Activated CD4-positive, alpha-beta T cell treated with anti-CD3 and anti-CD28 coated beads, Interleukin-2, amount 10 ng/mL, durations not matched to agents 7 days and 5 days (primary cell): ENCODE measurements around the gene DDX1. TPM values are rescaled to one million over a fixed set of nuclear protein-coding genes. Genes with fewer than 3 reads are reported as not detected.
"Not testable (repeated sequence)": the region's sequence is repeated elsewhere in the genome, so short reads cannot be mapped to it uniquely, and the experiment has no call there.

Source experiments
- CTCF ChIA-PET: fragments of 350-600 bp; sonication (Branson Sonifier 250); formaldehyde crosslinking; loops from one replicate; lab custom pipeline; 2021; ENCODE audit warnings: antibody characterized with exemption; lab: Charles Lee
- POLR2A ChIA-PET: fragments of 350-600 bp; sonication (Branson Sonifier 250); formaldehyde crosslinking; loops from one replicate; lab custom pipeline; 2021; ENCODE audit warnings: antibody characterized with exemption; lab: Charles Lee
- DNase-seq: peaks from one replicate; pipeline ENCODE4 v3.0.0-alpha.2; 2020
- H3K27ac Mint-ChIP-seq: one replicate; pipeline ENCODE4 v1.8.0; 2021; ENCODE audit warnings: mild to moderate bottlenecking, moderate library complexity, mixed read lengths
- H3K27me3 Mint-ChIP-seq: one replicate; pipeline ENCODE4 v1.8.0; 2021; ENCODE audit warnings: mixed read lengths
- H3K36me3 Mint-ChIP-seq: one replicate; pipeline ENCODE4 v1.8.0; 2021; ENCODE audit warnings: low read depth, mixed read lengths
- H3K4me1 Mint-ChIP-seq: one replicate; pipeline ENCODE4 v1.8.0; 2021; ENCODE audit warnings: mixed read lengths
- H3K4me3 Mint-ChIP-seq: one replicate; pipeline ENCODE4 v1.8.0; 2021; ENCODE audit warnings: mild to moderate bottlenecking, moderate library complexity, mixed read lengths
- H3K9me3 Mint-ChIP-seq: one replicate; pipeline ENCODE4 v1.8.0; 2021; ENCODE audit warnings: mixed read lengths
- total RNA-seq, 2 experiments: library from RNA; stranded (reverse); gene quantifications; one replicate each; pipeline ENCODE4 v1.2.3, GENCODE V29; 2021

The DDX1 gene
- total RNA-seq, 2 experiments from 2014 or later = 64.1 to 65.7 TPM

DNA sequence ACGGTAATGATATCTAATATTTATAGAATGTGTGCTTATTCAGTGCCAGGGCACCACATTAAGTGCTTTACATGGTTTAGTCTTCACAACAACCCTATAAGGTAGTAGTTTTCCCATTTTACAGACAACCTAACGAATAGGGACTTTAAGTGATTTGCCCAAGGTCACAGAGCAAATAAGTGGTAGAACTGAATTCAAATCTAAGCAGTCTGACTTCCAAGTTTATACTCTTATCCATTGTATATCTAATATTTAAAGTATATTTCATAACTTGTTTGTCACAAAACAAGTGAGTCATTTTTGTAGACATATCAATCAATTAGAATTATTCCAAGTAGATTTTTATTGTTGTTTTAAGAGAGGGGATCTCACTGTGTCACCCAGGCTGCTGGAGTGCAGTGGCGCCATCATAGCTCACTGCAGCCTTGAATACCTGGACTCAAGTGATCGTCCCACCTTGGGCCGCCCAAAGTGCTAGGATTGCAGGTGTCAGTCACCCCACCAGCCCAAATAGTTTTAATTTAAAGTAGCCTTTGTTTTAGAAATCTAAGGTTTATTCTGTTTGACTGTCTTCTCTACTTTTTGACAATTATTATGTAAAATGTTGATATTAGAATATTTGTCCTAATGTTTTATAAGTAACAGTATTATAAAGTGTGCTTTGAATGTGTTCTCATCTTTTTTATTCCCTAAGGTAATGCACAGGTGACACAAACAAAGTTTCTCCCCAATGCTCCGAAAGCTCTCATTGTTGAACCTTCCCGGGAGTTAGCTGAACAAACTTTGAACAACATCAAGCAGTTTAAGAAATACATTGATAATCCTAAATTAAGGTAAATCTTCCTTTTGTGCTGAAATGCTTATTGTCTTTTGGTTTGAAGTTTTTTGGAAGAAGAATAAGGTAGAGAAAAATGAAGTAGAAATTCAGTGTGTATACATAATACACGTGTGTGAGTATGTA, 15.1 kb downstream of the DDX1 start:
- H3K27ac Mint-ChIP-seq = no peak overlapping the region
- CTCF ChIA-PET = no interaction called here
- no peaks in the 10 kb centered on the region for H3K9me3 Mint-ChIP-seq
- H3K36me3 Mint-ChIP-seq = peaks cover 63% of the 10 kb centered on the region
- H3K27me3 Mint-ChIP-seq = no peaks in the 10 kb centered on the region
- POLR2A ChIA-PET = no interaction called here
- H3K4me1 Mint-ChIP-seq = no peaks in the 10 kb centered on the region
- H3K4me3 Mint-ChIP-seq = no peak overlapping the region
- DNase-seq = no peak

DNA sequence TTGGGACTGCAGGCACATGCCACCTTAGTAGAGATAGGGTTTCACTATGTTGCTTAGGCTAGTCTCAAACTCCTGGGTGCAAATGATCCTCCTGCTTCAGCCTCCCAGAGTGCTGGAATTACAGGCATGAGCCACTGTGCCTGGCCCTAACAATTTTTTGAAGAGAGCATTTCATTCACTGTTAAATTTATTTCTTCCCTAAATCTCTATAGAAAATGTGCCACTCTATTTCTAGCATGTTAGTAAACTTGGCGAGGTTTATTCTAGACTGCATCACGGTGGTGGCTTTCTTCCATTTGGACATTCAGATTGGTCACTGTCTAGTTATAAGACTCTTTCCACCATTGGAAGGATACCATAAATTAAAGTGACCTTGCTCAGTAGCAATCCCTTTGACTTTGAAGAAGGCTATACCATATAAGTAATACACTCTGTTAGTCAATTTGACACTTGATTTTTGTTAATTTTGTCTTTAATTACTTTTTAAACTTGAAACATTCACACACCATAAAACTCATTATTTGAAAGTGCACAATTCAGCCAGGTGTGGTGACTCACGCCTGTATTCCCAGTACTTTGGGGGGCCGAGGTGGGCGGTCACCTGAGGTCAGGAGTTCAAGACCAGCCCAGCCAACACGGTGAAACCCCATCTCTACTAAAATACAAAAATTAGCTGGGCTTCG, 16.2 kb downstream of the DDX1 start:
- no peaks in the 10 kb centered on the region for H3K9me3 Mint-ChIP-seq
- H3K4me3 Mint-ChIP-seq = no peak overlapping the region
- H3K4me1 Mint-ChIP-seq = no peaks in the 10 kb centered on the region
- CTCF ChIA-PET = no interaction called here
- H3K36me3 Mint-ChIP-seq = peaks cover 55% of the 10 kb centered on the region
- POLR2A ChIA-PET = interaction anchor here (0.6 kb wide), 1 partner anchor 14 kb away, joined by 4 read pairs; no protein-coding TSS in a partner anchor
- no peak for DNase-seq
- no peak overlapping the region for H3K27ac Mint-ChIP-seq
- no peaks in the 10 kb centered on the region for H3K27me3 Mint-ChIP-seq

GRCh38 chr2:15608392-15608761, 16.7 kb downstream of the DDX1 start:
- Mint-ChIP-seq H3K4me3 (no peak overlapping the region), H3K4me1 (no peaks in the 10 kb centered on the region), H3K36me3 (peaks cover 55% of the 10 kb centered on the region), H3K27ac (no peak overlapping the region), H3K9me3 (no peaks in the 10 kb centered on the region), H3K27me3 (no peaks in the 10 kb centered on the region)
- CTCF ChIA-PET = interaction anchor here (0.7 kb wide), 1 partner anchor 9 kb away, joined by 4 read pairs; no protein-coding TSS in a partner anchor
- POLR2A ChIA-PET = interaction anchor here (0.6 kb wide), 1 partner anchor 14 kb away, joined by 4 read pairs; no protein-coding TSS in a partner anchor
- DNase-seq = no peak

- Mint-ChIP-seq H3K9me3 (no peaks in the 10 kb centered on the region), H3K4me1 (no peaks in the 10 kb centered on the region), H3K4me3 (no peak overlapping the region), H3K36me3 (peaks cover 54% of the 10 kb centered on the region), H3K27me3 (no peaks in the 10 kb centered on the region), H3K27ac (peak overlapping the region; percentile 17)
- DNase-seq = no peak
- POLR2A ChIA-PET = interaction anchor here (0.7 kb wide), 1 partner anchor 917 kb away, joined by 3 read pairs; no protein-coding TSS in a partner anchor
- CTCF ChIA-PET = interaction anchor here (0.8 kb wide), 1 partner anchor 9 kb away, joined by 4 read pairs; no protein-coding TSS in a partner anchor
Observed at GRCh38 chr2:15609341-15610042, 17.8 kb downstream of the DDX1 start.

DNA sequence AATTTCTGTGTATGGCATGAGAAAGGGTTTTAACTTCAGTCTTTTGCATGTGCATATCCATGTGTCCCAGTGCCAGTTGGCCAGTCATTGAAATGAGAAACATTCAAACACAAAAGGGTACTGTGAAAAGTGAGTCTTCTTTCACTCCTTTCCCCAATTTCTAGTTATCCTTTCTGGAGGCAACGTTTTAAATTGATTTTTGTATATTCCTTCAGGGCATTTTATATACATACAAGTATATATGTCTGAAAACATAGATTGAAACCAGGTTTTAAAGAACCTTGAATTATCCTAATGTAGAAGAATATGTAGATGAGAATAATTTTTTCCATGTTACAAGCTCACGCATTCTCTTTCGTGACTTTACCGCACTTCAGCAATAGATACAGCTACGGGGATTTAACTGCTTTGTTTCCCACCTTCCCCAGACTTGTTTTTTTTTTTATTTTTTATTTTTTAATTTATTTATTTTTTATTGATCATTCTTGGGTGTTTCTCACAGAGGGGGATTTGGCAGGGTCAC, 18.8 kb downstream of the DDX1 start:
- H3K4me1 Mint-ChIP-seq = peaks cover 6% of the 10 kb centered on the region
- peaks cover 51% of the 10 kb centered on the region for H3K36me3 Mint-ChIP-seq
- POLR2A ChIA-PET = no interaction called here
- DNase-seq = no peak
- no peak overlapping the region for H3K4me3 Mint-ChIP-seq
- no peaks in the 10 kb centered on the region for H3K9me3 Mint-ChIP-seq
- H3K27me3 Mint-ChIP-seq = no peaks in the 10 kb centered on the region
- CTCF ChIA-PET = no interaction called here
- H3K27ac Mint-ChIP-seq = no peak overlapping the region

DNA sequence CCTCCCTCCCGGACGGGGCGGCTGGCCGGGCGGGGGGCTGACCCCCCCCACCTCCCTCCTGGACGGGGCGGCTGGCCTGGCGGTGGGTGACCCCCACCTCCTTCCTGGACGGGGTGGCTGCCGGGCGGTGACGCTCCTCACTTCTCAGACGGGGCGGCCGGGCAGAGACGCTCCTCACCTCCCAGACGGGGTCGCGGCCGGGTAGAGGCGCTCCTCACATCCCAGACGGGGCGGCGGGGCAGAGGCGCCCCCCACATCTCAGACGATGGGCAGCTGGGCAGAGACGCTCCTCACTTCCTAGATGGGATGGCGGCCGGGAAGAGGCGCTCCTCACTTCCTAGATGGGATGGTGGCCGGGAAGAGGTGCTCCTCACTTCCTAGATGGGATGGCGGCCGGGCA, 20.4 kb downstream of the DDX1 start:
- H3K9me3 Mint-ChIP-seq, H3K27ac Mint-ChIP-seq, DNase-seq, POLR2A ChIA-PET, CTCF ChIA-PET, H3K4me3 Mint-ChIP-seq, H3K27me3 Mint-ChIP-seq, H3K4me1 Mint-ChIP-seq: not testable (repeated sequence)
- peaks cover 42% of the 10 kb centered on the region for H3K36me3 Mint-ChIP-seq

DNA sequence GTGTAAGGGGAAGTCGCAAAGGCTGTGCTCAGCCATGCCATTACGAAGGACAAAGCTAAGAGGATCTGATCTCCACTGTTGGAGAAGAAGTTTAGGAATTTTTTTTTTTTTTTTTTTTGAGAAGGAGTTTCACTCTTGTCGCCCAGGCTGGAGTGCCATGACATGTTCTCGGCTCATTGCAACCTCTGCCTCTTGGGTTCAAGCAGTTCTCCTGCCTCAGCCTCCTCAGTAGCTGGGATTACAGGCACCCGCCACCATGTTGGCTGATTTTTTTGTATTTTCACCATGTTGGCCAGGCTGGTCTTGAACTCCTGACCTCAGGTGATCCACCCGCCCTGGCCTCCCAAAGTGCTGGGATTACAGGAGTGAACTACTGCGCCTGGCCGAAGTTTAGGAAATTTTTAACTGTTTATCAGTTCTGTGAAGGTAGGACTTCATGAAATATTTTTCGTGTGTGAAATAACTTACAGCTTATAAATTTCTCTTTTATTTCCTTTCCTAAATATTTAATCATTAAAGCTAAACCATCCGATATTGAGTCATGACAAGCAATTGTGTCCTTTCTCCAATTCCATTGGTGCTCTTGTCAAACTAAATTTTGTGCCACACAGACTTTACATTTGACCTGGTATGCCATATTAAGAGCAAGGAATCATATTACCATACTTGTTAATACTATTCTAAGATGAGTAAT, 22.2 kb downstream of the DDX1 start:
- Mint-ChIP-seq H3K9me3 (no peaks in the 10 kb centered on the region), H3K4me3 (no peak overlapping the region), H3K36me3 (peaks cover 29% of the 10 kb centered on the region), H3K27ac (no peak overlapping the region), H3K27me3 (no peaks in the 10 kb centered on the region), H3K4me1 (peaks cover 7% of the 10 kb centered on the region)
- ChIA-PET CTCF (interaction anchor here (1.1 kb wide), 1 partner anchor 18 kb away, joined by 4 read pairs; no protein-coding TSS in a partner anchor), POLR2A (no interaction called here)
- DNase-seq = no peak

GRCh38 chr2:15614545-15615300, 23.1 kb downstream of the DDX1 start:
- no peak overlapping the region for H3K27ac Mint-ChIP-seq
- no peaks in the 10 kb centered on the region for H3K27me3 Mint-ChIP-seq
- POLR2A ChIA-PET = no interaction called here
- CTCF ChIA-PET = no interaction called here
- H3K36me3 Mint-ChIP-seq = peaks cover 30% of the 10 kb centered on the region
- H3K9me3 Mint-ChIP-seq = no peaks in the 10 kb centered on the region
- DNase-seq = no peak
- no peak overlapping the region for H3K4me3 Mint-ChIP-seq
- H3K4me1 Mint-ChIP-seq = peaks cover 7% of the 10 kb centered on the region

DNA sequence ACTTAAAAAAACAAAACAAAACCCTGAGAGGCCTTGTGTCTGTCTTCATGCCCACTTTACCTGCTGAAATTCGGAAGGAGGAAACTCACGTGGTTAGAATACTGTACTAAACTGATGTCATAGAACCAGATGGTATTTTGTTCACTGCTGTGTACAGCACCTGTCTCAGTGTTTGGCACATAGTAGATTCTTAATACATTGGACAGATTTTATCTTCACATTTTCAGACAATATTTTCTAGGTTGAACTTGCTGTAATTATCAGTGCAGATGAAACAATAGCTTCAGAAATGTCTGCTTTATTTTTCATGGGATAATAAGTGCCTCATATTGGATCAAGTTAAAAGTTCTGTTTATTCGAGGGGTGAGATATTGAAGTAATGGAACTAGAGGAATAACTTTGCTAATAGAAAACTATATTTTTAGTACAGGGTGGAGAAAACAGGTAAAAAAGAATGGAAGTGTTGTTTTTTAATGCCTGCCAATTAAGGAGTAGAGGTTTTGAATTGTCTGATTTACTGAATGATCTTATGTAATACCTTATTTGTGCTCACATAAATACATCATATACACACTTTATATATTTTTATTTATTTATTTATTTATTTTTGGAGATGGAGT, 23.7 kb downstream of the DDX1 start:
- Mint-ChIP-seq H3K9me3 (no peaks in the 10 kb centered on the region), H3K36me3 (peaks cover 28% of the 10 kb centered on the region), H3K27me3 (no peaks in the 10 kb centered on the region), H3K4me1 (peaks cover 7% of the 10 kb centered on the region), H3K4me3 (no peak overlapping the region), H3K27ac (no peak overlapping the region)
- no peak for DNase-seq
- CTCF ChIA-PET = no interaction called here
- POLR2A ChIA-PET = no interaction called here

DNA sequence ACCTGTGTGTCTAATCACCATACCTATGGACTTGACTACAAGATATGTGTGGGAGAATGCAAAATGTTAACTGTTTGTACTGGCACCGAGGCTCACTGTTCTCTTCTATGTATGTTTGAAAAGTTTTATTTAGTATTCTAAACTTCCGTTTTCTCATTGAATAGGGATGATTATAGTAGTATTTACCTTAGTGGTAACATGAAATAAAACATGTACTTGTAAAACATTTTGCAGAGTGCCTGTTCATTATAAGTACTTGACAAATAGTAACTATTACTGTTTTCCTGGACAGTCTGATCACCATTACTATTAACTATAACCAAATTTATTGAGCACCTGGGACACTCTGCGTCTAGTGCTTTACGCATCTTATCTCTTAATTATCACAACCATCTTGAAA, 24.8 kb downstream of the DDX1 start:
- no peaks in the 10 kb centered on the region for H3K9me3 Mint-ChIP-seq
- H3K27ac Mint-ChIP-seq = no peak overlapping the region
- POLR2A ChIA-PET = no interaction called here
- H3K27me3 Mint-ChIP-seq = no peaks in the 10 kb centered on the region
- no peak for DNase-seq
- peaks cover 30% of the 10 kb centered on the region for H3K36me3 Mint-ChIP-seq
- CTCF ChIA-PET = no interaction called here
- peaks cover 7% of the 10 kb centered on the region for H3K4me1 Mint-ChIP-seq
- no peak overlapping the region for H3K4me3 Mint-ChIP-seq
